Measurements from ENCODE around the gene MAP2K5.

DNA sequence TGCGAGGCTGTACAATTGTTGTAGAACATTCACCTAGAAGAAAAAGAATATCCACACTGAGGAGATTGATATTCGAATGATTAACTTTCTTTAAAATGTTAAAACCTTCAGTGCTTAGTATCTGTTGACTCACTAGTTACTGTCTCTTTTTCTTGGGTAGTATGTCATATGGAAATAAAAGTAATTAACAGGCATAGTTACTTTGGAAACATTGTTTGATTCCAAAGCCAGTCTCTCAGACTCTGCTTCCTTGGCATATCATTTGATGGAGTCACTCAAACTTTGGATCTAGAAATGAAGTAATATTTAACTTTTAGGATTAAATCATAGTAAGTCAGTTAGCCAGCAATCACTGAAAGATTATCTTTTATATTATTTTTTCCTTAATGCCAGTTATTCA is 63.4 kb downstream of the MAP2K5 start:
- TF ChIP-seq, protein P1, sequence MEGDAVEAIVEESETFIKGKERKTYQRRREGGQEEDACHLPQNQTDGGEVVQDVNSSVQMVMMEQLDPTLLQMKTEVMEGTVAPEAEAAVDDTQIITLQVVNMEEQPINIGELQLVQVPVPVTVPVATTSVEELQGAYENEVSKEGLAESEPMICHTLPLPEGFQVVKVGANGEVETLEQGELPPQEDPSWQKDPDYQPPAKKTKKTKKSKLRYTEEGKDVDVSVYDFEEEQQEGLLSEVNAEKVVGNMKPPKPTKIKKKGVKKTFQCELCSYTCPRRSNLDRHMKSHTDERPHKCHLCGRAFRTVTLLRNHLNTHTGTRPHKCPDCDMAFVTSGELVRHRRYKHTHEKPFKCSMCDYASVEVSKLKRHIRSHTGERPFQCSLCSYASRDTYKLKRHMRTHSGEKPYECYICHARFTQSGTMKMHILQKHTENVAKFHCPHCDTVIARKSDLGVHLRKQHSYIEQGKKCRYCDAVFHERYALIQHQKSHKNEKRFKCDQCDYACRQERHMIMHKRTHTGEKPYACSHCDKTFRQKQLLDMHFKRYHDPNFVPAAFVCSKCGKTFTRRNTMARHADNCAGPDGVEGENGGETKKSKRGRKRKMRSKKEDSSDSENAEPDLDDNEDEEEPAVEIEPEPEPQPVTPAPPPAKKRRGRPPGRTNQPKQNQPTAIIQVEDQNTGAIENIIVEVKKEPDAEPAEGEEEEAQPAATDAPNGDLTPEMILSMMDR (conservative IDR thresholded peaks at IDR 0.05 in 1 of 2, IDR thresholded peaks at IDR 0.05 in 1 of 2; ENCODE audit: extremely low read depth in 1 of 2, insufficient read depth in 1 of 2, low read depth in 1 of 2, low read length in 2 of 2), result no peak
- TF ChIP-seq EZH2 (IDR thresholded peaks at IDR 0.05; ENCODE audit: borderline replicate concordance, low read length), result no peak
